ENCODE measurements around the gene BMP6.

GRCh38 chr6:7886132-7886531, 160.2 kb downstream of the BMP6 start:
- no peak for TF ChIP-seq CTCF (IDR thresholded peaks at IDR 0.05)
- no peak for TF ChIP-seq EZH2phosphoT487 (IDR thresholded peaks at IDR 0.05)
- TF ChIP-seq EZH2 (IDR thresholded peaks at IDR 0.05), result no peak
